ENCODE results near the gene WDR49.

Gene WDR49

DNA sequence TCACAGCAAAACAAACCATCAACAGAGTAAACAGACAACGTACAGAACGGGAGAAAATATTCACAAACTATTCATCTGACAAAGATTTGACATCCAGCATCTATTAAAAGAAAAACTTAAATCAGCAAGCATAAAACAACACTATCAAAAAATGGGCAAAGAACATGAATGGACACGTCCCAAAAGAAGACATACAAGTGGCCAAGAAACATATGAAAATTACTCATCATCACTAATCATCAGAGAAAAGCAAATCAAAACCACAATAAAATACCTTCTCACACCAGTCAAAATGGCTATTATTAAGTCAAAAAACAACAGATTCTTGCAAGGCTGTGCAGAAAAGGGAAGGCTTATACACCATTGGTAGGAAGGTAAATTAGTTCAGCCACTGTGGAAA, 166.2 kb downstream of the WDR49 start:
- DNase-seq (ENCODE audit: low read depth): no peak

GRCh38 chr3:167484551-167484950, 169.2 kb downstream of the WDR49 start:
- no peak for DNase-seq (ENCODE audit: low read depth)

DNA sequence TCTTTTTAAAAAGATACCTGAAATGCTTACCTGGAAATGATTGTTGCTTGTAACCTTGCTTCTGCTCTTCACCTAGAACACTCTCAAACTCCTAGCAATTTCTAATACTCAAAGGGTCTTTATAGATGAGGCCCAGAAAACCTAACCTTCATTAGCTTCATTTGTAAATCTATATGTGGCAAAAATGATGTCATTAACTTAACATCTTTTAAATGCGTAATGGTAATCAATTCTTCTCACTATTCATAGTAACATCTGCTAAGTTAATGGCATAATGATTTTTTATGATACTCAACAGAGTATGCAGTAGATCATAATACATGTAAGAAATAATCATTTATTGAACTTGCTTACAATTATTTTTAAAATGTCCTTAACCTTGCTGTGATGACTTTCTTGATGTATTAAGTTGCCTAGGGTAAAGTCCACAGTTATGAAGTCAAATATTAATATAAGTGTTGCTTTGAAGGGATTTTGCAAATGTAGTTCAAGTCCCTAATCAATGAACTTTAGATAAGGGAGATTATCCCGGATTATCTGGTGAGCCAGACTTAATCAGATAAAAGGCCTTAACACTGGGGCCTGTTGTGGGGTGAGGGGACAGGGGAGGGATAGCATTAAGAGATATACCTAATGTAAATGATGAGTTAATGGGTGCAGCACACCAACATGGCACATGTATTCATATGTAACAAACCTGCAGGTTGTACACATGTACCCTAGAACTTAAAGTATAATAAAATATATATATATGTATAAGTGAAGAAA, 169.8 kb downstream of the WDR49 start:
- no peak for DNase-seq (ENCODE audit: low read depth)

GRCh38 chr3:167481164-167481563, 172.6 kb downstream of the WDR49 start:
- DNase-seq (ENCODE audit: low read depth): no peak

DNA sequence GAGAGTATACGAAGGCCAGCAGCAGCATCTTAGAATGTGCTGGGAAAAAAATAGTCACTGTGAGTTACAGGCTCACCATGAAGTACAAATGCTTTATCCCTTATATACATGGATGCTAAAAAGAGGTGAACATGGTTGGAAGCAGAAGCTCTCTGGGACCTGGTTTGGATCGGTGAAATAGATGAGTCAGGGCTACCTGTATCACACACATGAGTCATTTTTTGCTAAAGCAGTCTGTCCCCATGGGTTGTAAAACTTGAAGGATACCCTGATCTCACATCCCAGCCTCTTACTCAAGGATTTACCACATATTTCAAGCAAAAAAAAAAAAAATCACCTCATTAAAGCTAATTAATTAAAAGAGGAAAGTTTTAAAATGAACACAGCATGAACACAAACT, 173.0 kb downstream of the WDR49 start:
- DNase-seq (ENCODE audit: low read depth): no peak

DNA sequence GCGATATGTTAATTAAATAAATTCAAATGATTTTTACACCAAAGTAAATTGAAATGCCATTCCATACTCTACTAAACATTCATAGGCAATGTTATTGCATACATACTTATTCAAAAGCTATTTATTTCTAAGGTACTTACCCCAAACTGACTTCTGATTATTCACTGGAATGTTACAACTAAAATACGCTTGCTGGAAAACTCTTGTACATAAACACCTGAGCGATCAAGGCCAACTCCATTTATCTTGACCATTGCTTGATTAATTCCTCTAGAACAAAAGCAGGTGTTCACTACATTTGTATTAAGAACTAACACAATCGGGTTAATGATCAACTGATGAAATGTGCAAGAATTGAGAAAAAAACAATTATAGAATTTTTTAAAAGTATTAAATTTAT, 179.9 kb downstream of the WDR49 start, which contains the start of gene SERPINI2:
Gene SERPINI2, minus strand, starts transcription at position 180 of the 400 bp plus-strand sequence. CDS start 2,208 bp downstream, outside the sequence.
- DNase-seq (ENCODE audit: low read depth): no peak

DNA sequence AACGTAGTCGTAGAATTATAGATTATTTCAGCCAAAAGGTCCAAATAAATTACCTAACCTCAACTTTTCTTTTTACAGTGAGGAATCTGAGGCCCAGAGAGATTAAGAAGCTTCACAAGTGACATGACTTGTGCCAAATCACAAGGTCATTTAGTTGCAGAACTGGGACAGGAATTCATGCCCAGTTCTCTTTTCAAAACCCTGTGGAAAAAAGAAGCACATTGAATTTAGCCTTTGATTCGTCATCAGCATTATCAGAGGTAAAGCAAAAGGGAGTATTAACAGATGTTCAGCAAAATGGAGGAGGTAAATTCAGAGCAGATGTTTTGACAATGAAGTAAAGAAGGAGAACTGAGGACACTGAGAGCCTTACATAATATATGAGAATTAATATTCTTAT, 184.4 kb downstream of the WDR49 start:
- no peak for DNase-seq (ENCODE audit: low read depth)

DNA sequence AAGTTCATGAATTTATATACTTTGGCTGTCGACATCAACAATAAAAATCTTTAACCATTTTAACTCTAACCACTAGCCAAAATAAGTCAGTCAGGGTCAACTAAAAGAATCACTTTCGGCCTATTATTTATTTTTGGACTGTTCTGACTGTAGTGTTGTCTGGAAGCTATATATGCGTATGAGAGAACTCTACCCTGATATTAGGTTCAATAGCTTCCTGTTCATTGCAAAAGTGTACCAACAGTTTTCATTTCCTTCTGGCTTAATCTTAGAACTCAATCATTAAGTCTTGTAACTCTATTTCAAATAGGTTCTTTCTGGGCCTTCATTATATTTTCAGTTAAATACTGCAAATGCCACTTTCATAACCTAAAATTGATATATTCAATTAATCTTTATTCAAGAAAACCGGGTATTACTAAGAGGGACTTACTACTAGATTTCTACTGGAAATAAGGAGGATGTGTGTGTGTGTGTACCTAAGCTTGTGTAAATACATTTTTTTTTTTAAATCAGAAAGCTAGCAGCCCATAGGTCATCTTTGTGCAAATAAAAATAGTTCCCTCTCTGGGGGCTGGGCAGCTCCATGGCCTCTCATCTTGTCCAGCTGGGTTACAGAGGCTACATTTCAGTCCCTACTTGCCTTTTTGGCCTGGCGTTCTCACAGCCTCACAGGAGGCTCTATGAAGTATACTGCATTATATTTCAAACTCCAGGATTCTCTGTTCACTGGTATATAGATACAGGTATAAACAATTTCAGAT, 185.7 kb downstream of the WDR49 start:
- DNase-seq (ENCODE audit: low read depth): no peak

DNA sequence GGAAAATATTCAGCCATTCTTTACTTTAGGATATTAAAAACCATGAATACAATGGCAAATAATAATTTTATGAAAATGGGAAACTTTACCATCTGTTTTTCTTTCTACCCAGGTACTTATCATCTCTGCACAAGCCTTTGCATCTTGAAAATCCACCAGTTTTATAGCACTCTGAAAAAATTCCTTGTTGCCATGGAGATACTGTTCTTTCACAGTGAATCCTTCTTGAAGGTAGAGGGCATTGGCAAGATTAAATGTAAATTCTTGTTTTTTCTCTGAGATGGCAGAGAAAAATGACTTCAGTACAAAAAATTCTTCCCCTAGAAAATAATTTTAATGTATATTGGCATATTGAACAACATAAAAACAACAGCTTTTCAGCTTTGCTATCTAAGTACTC, 186.8 kb downstream of the WDR49 start:
- no peak for DNase-seq (ENCODE audit: low read depth)

GRCh38 chr3:167456157-167456799, 197.5 kb downstream of the WDR49 start:
- no peak for DNase-seq (ENCODE audit: low read depth)

GRCh38 chr3:167453815-167454214, 199.9 kb downstream of the WDR49 start:
- no peak for DNase-seq (ENCODE audit: low read depth)

DNA sequence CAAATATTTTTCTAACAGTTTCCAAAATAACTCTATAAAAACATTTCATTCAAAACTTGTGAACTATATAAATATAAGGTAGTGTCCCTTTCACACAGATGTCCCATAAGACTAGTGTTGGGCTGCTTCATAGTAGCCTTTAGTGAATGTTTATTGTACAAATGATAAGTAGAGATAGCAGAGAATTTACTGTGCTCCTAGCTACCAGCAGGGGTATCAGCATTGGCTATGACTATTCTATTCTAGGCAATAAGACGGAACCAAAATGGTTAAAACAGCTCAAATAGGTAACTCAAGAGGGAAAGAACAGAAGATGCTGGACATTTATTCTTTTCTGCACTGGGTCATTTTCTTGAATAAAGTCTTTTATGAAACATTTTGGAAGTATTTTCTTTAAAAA, 202.5 kb downstream of the WDR49 start:
- DNase-seq (ENCODE audit: low read depth): no peak

- DNase-seq (ENCODE audit: low read depth): no peak
Observed at GRCh38 chr3:167450675-167451074, 203.1 kb downstream of the WDR49 start.

- DNase-seq (ENCODE audit: low read depth): no peak
Observed at GRCh38 chr3:167450195-167450594, 203.5 kb downstream of the WDR49 start.

- DNase-seq (ENCODE audit: low read depth): no peak
Observed at GRCh38 chr3:167445491-167445890, 208.3 kb downstream of the WDR49 start.

- no peak for DNase-seq (ENCODE audit: low read depth)
Observed at GRCh38 chr3:167441256-167441655, 212.5 kb downstream of the WDR49 start.

GRCh38 chr3:167437428-167438139, 216.2 kb downstream of the WDR49 start:
- no peak for DNase-seq (ENCODE audit: low read depth)
